HG03442 (cell line): ENCODE results near the gene TTC7B.

Experiments used
- ATAC-seq: cut with Tn5 transposase; IDR thresholded peaks from one replicate; pipeline ENCODE4 v1.9.1; 2021; ENCODE audit warnings: mild to moderate bottlenecking, moderate library complexity; ENCODE audit not compliant: unreplicated experiment

The TTC7B gene

DNA sequence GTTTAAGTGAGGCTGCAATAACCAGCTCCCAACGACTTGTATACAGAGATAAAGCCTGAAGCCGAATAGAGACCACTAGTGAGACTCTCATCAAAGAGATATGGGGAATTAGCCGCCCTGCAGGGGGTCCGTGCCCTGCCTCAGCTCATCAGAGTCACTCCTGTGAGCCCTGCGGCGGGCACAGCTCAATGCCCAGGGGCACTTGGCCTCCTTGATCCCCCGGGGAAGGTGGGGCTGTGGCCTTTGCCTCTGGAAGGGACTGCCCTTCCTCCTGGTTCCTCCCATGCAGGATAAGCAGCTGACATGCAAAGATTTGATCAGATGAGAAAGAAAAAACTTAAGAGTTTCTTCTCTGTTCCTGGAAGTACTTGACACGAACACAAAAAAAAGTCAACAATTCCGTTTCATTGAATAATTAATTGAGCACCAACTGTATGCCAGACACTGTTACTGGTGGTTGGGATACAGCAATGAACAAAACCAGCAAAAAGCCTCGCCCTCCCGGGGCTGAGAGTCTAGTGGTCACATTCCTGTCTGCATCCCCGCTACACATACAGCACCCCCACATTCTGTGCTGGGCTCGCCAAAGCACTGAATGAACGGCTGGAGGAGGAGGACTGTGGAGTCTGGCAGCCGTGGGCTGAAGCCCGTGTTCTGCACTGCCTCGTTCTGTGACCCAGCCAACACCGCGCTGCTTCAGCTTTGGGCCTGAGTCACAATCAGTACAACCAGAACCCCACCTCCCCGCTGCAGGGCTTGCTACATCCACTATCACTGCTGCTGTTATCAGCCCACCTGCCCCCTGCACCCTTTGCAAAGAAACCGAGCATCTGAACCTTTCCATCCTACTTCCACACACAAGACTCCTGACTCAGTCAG lies 10.3 kb downstream of the TTC7B start:
- ATAC-seq, result no peak

DNA sequence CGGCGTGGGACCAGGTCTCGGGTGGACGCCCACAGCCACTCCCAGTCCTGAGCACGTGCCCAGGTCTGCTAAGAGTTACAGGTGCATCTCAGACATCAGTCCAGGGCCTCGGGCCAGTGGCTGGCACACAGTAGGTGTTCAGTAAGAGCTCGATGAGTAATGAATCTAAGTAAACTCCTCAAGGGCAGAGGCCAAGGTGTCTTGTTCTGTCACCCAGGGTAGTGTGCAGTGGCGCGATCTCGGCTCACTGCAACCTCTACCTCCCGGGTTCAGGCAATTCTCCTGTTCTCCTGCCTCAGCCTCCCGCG lies 11.2 kb downstream of the TTC7B start:
- no peak for ATAC-seq

- ATAC-seq, result no peak
Measured at GRCh38 chr14:90804292-90805083, 11.7 kb downstream of the TTC7B start.

GRCh38 chr14:90803249-90803648 lies 13.0 kb downstream of the TTC7B start:
- no peak for ATAC-seq

GRCh38 chr14:90799420-90799819 lies 16.8 kb downstream of the TTC7B start:
- ATAC-seq, result no peak

- no peak for ATAC-seq
Measured at GRCh38 chr14:90797919-90798318, 18.3 kb downstream of the TTC7B start.

DNA sequence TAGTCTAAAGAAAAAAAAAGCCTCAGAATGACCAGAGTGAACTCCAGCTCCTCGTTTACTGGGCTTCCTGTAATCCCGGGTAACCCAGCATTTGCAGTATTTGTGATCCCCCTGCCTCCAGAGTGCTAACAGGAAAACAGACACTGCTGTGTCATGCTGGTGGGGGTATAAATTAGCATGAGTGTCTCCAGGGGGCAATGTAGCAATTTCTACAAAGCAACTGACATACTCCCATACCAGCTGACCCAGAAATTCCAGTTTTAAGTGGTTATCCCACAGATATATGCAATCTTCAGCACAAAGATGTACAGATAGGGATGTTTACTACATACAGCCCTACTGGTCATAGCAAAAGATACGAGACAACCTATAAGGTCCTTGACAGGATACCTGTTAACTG lies 18.8 kb downstream of the TTC7B start:
- no peak for ATAC-seq

DNA sequence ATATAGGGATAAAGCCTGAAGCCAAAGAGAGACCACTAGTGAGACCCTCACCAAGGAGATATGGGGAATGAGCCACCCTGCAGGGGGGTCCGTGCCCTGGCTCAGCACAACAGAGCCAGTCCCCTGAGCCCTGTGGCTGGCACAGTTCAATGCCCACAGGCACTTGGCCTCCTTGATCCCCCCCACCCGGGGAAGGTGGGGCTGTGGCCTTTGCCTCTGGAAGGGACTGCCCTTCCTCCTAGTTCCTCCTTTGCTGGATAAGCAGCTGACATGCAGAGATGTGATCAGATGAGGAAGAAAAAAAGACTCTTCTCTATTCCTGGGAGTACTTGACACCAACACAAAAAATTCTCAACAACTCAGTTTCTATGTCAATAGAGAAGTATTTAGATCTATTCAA lies 19.9 kb downstream of the TTC7B start:
- no peak for ATAC-seq

GRCh38 chr14:90795744-90796143 lies 20.5 kb downstream of the TTC7B start:
- ATAC-seq, result no peak

DNA sequence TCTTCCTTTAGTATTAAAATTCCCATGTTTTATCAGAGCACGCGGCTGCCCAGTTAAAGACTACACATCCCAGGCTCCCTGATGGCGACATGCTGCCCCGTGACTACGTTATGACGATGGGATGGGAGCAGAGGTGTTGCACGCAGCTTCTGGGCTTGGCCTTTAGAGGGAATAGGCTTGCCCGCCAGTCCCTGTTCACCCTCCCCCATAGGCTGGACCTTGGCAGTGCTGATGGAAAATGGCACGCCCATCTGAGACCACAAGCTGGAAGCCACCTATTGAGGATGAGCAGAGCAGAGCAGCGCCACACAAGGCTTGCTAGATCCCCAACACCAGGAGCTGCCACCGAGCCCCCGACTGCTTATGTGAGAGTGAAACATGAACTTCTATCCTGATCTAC lies 24.7 kb downstream of the TTC7B start:
- no peak for ATAC-seq

- no peak for ATAC-seq
Measured at GRCh38 chr14:90788031-90788430, 28.2 kb downstream of the TTC7B start.

DNA sequence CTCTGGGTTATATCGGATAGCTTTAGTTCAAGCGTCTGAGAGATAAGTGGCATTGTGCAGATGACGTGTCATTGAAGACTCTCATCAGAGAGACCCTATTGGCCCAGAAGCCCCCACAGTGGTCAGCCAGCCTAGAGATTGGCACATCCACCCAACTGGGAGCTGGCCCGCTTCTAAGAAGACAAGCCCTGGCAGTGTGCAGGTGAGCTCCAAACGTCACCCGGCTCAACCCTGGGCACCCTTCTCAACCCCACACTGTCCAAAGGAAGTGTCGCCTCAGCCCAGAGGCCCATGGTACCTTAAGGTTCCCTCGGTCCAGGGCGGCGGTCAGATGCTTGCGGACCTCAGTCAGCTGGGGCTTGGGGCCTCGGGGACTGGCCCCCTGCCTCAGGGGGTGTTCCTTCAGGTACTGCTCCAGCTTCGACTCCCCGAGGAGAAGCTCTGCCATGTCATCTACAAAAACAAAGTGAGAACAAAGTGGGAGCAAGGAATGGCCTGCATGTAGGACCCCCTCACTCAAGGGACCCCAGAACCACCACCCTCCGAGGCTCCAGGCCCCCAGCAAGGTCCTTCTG lies 30.3 kb downstream of the TTC7B start:
- ATAC-seq, result no peak

GRCh38 chr14:90785471-90785870 lies 30.8 kb downstream of the TTC7B start:
- ATAC-seq, result no peak

DNA sequence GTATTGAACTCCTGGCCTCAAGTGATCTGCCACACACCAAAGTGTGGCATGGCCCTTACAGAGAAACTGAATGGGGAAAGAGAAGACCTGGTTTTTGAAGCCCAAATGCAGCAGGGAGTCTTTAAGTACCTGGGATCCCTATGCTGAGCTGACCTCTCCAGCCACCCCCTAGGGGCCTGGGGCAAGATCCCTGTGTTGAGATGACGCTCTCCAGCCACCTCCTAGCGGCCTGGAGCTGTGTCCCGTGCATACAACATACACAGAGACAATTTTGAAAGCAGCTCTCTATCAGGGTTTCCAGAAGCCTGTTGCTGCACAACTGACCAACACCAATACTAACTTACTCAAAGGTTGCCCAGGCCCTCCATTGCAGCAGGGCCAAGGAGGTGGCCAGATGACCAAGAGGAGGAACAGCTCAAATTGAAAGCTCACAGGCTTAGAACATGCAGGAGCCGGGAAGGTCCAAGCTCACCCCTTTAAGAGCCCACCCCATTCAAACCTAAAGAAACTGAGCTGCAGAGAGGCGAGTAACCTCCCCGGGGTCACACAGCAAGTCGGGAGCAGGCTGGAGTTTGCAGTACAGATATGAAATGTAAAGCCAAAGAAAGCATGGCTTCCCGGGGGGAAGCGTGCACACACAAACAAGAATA lies 31.5 kb downstream of the TTC7B start:
- no peak for ATAC-seq

DNA sequence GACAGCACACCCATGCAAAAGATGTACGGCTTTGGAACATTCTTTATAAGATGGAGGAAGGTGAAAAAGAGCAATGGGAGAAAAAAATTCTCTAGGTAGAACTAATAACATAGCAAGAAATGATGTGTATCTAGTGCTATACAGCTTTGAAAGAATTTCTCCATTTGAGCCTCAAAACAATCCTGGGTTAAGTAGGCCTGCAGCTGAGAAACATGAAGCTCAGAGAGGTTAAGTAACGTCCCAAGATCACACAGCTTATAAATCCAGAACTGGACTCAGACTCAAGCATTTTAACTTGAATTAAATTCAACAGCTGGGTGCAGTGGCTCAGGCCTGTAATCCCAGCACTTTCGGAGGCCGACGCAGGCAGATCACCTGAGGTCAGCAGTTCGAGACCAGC lies 32.9 kb downstream of the TTC7B start:
- no peak for ATAC-seq

GRCh38 chr14:90782892-90783291 lies 33.3 kb downstream of the TTC7B start:
- ATAC-seq, result no peak

GRCh38 chr14:90781876-90782275 lies 34.4 kb downstream of the TTC7B start:
- no peak for ATAC-seq

- no peak for ATAC-seq
Measured at GRCh38 chr14:90781344-90781761, 34.9 kb downstream of the TTC7B start.

GRCh38 chr14:90780519-90780918 lies 35.7 kb downstream of the TTC7B start:
- no peak for ATAC-seq

GRCh38 chr14:90778571-90779255 lies 37.5 kb downstream of the TTC7B start:
- ATAC-seq, result no peak
